Naive thymus-derived CD8-positive, alpha-beta T cell (primary cell): ENCODE measurements around the gene PEX12. TPM values are rescaled to one million over a fixed set of nuclear protein-coding genes. Genes with fewer than 3 reads are reported as not detected.
A peak's percentile ranks its signal among the peaks of the same experiment; 100 is the strongest.
"Not testable (repeated sequence)": the region's sequence is repeated elsewhere in the genome, so short reads cannot be mapped to it uniquely, and the experiment has no call there.

Experiments
- ATAC-seq, 2 donors: fragments of 150-1000 bp; cut with Tn5 transposase in 1 of 2; sonication (Bioruptor Pico), chemical (Tn5 transposase) in 1 of 2; 1 replicate in 1 of 2; 2 replicates in 1 of 2; pipeline ENCODE4 v1.10.0; 2021; ENCODE audit warnings: mild to moderate bottlenecking in 2 of 2, moderate library complexity in 2 of 2
- POLR2A ChIA-PET: fragments of 350-600 bp; sonication (Branson Sonifier 250); formaldehyde crosslinking; loops from one replicate; lab custom pipeline; 2021; ENCODE audit warnings: antibody characterized with exemption; lab: Charles Lee
- DNase-seq, 10 donors: peaks; one replicate each; pipeline versions ENCODE4 v3.0.0 to v3.0.0-alpha.2; 2020 to 2022
- H3K27ac Mint-ChIP-seq, 10 donors: one replicate each; pipeline ENCODE4 v1.8.0; 2020 to 2022; ENCODE audit warnings: mild to moderate bottlenecking in 10 of 10, mixed read lengths in 10 of 10, moderate library complexity in 4 of 10, inconsistent platforms in 1 of 10
- H3K27me3 Mint-ChIP-seq, 5 donors: one replicate each; pipeline ENCODE4 v1.8.0; 2021 to 2022; ENCODE audit warnings: mixed read lengths in 5 of 5
- H3K36me3 Mint-ChIP-seq, 3 donors: one replicate each; pipeline ENCODE4 v1.8.0; 2020 to 2022; ENCODE audit warnings: mixed read lengths in 3 of 3, mild to moderate bottlenecking in 2 of 3, inconsistent platforms in 1 of 3
- H3K4me1 Mint-ChIP-seq, 4 donors: one replicate each; pipeline ENCODE4 v1.8.0; 2021 to 2022; ENCODE audit warnings: mixed read lengths in 4 of 4
- H3K4me3 Mint-ChIP-seq, 10 donors: one replicate each; pipeline ENCODE4 v1.8.0; 2020 to 2022; ENCODE audit warnings: mild to moderate bottlenecking in 10 of 10, mixed read lengths in 10 of 10, moderate library complexity in 6 of 10, inconsistent platforms in 1 of 10
- H3K9me3 Mint-ChIP-seq, 9 donors: one replicate each; pipeline ENCODE4 v1.8.0; 2020 to 2022; ENCODE audit warnings: mixed read lengths in 9 of 9, mild to moderate bottlenecking in 3 of 9, inconsistent platforms in 1 of 9, moderate library complexity in 1 of 9
- polyA plus RNA-seq, 3 donors: library from polyadenylated mRNA; unstranded; fragments of 300-500 nt; fragmentation: Illumina TruSeq; gene quantifications; one replicate each; pipeline ENCODE4 v1.2.3, GENCODE V29; 2021
- total RNA-seq, 8 experiments: library from RNA in 2 of 8; stranded (reverse) in 2 of 8; gene quantifications; one replicate each; pipeline ENCODE4 v1.2.3 and lab custom pipeline; 2021 to 2026

The PEX12 gene
- total RNA-seq (1 to 10 TPM; 6.8 TPM), polyA plus RNA-seq (1 to 10 TPM; 1.7 to 2.5 (median 1.9) TPM), total RNA-seq (lab: John Stamatoyannopoulos, UW) (3.0 to 12.9 (median 9.2) reads per million in 6 experiments)

DNA sequence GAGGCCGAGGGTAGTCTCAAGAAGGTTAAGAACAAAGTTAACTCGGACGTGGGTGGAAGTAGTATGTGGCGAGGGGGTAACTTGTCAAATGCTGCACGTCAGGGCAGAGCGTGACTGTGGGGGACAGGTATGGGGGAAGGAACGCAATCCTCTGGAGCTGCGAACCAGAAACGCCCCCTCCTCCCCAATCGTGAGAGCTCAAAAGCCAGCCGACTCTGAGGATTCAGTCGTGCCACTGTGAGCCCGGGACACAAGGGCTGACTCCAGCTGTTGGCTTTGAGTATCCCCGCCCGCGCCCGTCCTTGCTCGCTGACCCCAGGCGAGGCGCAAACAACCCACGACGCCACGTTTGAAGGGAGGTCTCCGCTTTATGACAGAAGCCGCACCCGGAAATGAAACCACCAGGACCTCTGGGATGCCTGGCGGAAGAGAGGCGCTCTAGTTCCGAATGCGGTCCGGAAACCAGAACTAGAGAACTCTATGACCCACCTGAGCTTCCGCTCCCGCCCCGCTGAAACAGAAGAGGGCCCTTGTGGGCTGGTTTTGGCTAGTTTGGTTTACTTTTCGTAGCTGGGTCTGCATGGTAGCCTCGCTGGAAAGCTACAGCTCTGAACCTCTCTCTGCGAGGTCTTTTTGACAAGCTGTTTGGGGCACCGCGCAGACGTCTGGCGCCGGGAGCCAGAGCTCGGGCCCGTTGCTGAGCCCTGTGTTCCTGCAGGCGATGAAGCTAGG, at the start of gene PEX12:
PEX12 (minus strand) TSS at position 375 of the 732 bp plus-strand sequence. CDS start 550 bp downstream, outside the sequence.
- DNase-seq (peak; percentile 66 to 95 (median 88)), ATAC-seq (peak; percentile 96 to 97)
- H3K36me3 Mint-ChIP-seq, result peaks cover 0 to 17% (median 0%) of the 10 kb centered on the region in 3 donors
- no peaks in the 10 kb centered on the region for H3K9me3 Mint-ChIP-seq
- H3K4me3 Mint-ChIP-seq, result peak within 1 kb of the TSS; percentile 93 to 100 (median 98)
- H3K4me1 Mint-ChIP-seq, result peaks cover 10 to 30% (median 26%) of the 10 kb centered on the region in 4 donors
- peak within 1 kb of the TSS; percentile 98 to 100 (median 99) for H3K27ac Mint-ChIP-seq
- peaks cover 0 to under 1% (median 0%) of the 10 kb centered on the region in 5 donors for H3K27me3 Mint-ChIP-seq
- POLR2A ChIA-PET, result interaction anchor here (0.8 to 5.5 kb wide), 28 partner anchors 9 to 489 kb away, joined by 3 to 84 read pairs (median 5); partner anchors contain the start of genes AP2B1, NLE1, SLFN11 and SLFN12L

DNA sequence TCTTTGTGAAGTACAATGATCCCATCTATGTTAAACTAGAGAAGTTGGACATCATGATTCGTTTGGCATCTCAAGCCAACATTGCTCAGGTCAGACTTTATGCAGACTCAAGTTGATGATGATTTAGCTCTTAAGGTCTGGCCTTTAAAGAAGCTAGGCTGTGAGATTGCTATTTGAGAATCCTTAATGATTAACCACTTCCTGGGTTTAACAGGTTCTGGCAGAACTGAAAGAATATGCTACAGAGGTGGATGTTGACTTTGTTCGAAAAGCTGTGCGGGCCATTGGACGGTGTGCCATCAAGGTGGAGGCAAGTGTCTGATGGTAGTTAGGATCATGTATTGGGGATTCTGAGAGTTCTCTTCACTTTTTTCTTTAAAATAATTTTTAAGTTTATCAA, 49.0 kb upstream of the PEX12 start:
- H3K27ac Mint-ChIP-seq, result peak overlapping the region in 2 of 10 donors; percentile 8 to 43
- no peak overlapping the region for H3K4me3 Mint-ChIP-seq
- POLR2A ChIA-PET, result no interaction called here

DNA sequence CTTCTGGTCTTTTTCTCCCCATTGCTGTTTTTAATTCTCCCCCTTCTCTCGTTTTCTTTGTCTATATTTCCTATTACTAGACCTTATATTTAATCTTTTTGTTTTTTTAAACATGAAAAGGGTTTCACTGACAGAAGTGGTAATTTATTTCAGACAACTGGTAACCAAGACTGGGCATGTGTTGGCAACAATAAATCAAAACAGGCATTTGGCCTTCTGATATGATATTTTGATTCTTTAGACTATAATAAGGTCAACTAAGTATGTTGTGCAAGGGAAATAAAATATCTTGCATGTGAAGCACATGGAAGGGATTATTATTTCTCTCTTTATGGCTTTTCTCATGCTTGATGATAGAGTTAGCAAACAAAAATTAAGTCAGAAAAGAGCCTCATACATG, 43.4 kb upstream of the PEX12 start:
- no peak overlapping the region for H3K4me3 Mint-ChIP-seq
- no peaks in the 10 kb centered on the region for H3K9me3 Mint-ChIP-seq
- DNase-seq (no peak), ATAC-seq (no peak)
- H3K27ac Mint-ChIP-seq, result peak overlapping the region in 1 of 10 donors; percentile 29
- peaks cover 0 to 54% (median 9%) of the 10 kb centered on the region in 3 donors for H3K36me3 Mint-ChIP-seq
- peaks cover 0 to 7% (median 4%) of the 10 kb centered on the region in 4 donors for H3K4me1 Mint-ChIP-seq
- no peaks in the 10 kb centered on the region for H3K27me3 Mint-ChIP-seq
- POLR2A ChIA-PET, result no interaction called here

More for the DNA sequence above, 49.0 kb upstream of the PEX12 start:
- DNase-seq (no peak), ATAC-seq (no peak)
- peaks cover 0 to 13% (median 0%) of the 10 kb centered on the region in 4 donors for H3K4me1 Mint-ChIP-seq
- peaks cover 0 to 82% (median 16%) of the 10 kb centered on the region in 3 donors for H3K36me3 Mint-ChIP-seq
- no peaks in the 10 kb centered on the region for H3K27me3 Mint-ChIP-seq
- H3K9me3 Mint-ChIP-seq, result no peaks in the 10 kb centered on the region

DNA sequence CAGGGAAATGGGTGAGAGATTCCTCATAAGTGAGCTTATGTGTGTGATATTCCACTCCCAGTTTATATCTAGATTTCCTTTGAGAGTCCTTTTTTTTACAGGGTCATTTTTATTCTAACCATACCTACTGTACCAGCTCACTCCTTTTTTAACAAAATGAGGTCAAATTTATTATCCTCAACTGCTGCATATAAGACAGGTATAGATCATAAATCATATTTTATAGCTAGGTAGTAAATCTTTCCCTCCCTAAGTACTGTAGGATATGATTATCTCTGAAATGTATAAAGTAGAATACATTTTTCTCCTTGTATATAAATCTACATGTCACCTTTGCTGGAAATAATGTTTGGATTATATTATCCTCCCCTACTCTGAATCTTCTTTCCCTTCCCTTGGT, 40.3 kb upstream of the PEX12 start:
- Mint-ChIP-seq H3K4me1 (peaks cover 1 to 6% (median 3%) of the 10 kb centered on the region in 4 donors), H3K4me3 (no peak overlapping the region), H3K9me3 (no peaks in the 10 kb centered on the region), H3K36me3 (peaks cover 0 to 35% (median 0%) of the 10 kb centered on the region in 3 donors), H3K27me3 (no peaks in the 10 kb centered on the region), H3K27ac (no peak overlapping the region)
- POLR2A ChIA-PET, result no interaction called here
- DNase-seq (no peak), ATAC-seq (no peak)

DNA sequence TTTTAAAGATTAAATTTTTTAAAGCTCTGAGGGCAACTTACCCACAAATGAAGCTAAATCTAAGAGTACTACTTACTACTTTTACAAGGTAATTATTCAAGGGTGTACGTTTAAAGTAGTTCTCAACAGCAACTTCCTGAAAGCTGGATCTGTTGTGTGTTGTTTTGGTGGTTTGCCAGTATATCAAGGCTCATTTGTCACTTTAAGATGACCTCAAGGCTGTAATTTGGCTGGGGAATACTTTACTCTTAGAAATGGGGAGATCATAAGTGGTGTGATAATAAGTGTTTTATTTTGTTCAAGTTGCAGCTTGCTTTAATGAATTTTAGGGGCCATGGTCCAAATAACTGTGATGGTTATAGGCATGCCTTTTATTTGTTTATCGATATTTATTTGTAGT, 39.1 kb upstream of the PEX12 start:
- Mint-ChIP-seq H3K4me1 (peaks cover 3 to 11% (median 7%) of the 10 kb centered on the region in 4 donors), H3K27ac (no peak overlapping the region)
- no peak for ATAC-seq

DNA sequence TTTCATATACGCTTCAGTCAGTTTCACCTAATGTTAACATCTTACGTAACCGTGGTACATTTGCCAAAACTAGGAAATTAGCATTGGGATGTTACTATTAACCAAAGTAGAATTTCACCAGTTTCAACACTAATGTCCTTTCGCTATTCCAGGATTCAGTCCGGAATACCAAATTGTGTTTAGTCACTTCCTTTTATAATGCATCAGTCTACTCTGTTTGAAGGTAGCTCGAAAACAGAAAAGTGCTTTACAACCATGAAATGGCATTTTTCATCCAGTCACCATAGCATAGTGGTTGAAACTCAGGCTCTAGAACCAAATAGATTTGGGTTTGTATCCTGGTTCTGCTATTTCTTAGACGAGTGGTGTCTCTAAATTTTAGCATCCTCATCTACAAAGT, 38.2 kb upstream of the PEX12 start:
- POLR2A ChIA-PET, result no interaction called here
- ATAC-seq, result no peak
- no peaks in the 10 kb centered on the region for H3K9me3 Mint-ChIP-seq
- H3K4me3 Mint-ChIP-seq, result no peak overlapping the region
- peaks cover 0 to 41% (median 0%) of the 10 kb centered on the region in 3 donors for H3K36me3 Mint-ChIP-seq
- H3K27me3 Mint-ChIP-seq, result no peaks in the 10 kb centered on the region
- H3K4me1 Mint-ChIP-seq, result peaks cover 3 to 11% (median 7%) of the 10 kb centered on the region in 4 donors
- no peak for DNase-seq
- no peak overlapping the region for H3K27ac Mint-ChIP-seq

More for the DNA sequence above, 39.1 kb upstream of the PEX12 start:
- peaks cover 0 to 36% (median 0%) of the 10 kb centered on the region in 3 donors for H3K36me3 Mint-ChIP-seq
- no peak overlapping the region for H3K4me3 Mint-ChIP-seq
- H3K27me3 Mint-ChIP-seq, result no peaks in the 10 kb centered on the region
- POLR2A ChIA-PET, result no interaction called here
- DNase-seq, result no peak
- H3K9me3 Mint-ChIP-seq, result no peaks in the 10 kb centered on the region

DNA sequence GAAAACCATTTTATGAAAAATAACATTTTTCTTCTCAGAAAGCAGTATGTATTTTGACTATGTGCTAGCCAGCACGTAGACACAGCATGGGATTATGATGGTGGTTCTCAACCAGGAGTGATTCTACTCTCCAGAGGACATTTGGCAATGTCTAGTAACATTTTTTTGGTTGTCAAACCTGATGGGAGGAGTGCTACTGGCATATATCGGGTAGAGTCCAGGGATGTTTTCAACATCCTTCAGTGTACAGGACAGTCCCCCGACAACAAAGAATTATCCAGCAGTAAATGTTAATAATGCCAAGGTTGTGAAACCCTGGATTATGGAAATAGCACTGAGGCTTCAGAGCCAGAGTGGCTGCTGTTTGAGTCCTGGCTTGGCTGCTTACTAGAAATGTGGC, 36.4 kb upstream of the PEX12 start:
- DNase-seq (no peak), ATAC-seq (no peak)
- Mint-ChIP-seq H3K36me3 (peaks cover 0 to 44% (median 3%) of the 10 kb centered on the region in 3 donors), H3K9me3 (no peaks in the 10 kb centered on the region), H3K4me1 (peaks cover 0 to 11% (median 4%) of the 10 kb centered on the region in 4 donors), H3K27ac (no peak overlapping the region), H3K27me3 (no peaks in the 10 kb centered on the region), H3K4me3 (no peak overlapping the region)
- POLR2A ChIA-PET, result no interaction called here

DNA sequence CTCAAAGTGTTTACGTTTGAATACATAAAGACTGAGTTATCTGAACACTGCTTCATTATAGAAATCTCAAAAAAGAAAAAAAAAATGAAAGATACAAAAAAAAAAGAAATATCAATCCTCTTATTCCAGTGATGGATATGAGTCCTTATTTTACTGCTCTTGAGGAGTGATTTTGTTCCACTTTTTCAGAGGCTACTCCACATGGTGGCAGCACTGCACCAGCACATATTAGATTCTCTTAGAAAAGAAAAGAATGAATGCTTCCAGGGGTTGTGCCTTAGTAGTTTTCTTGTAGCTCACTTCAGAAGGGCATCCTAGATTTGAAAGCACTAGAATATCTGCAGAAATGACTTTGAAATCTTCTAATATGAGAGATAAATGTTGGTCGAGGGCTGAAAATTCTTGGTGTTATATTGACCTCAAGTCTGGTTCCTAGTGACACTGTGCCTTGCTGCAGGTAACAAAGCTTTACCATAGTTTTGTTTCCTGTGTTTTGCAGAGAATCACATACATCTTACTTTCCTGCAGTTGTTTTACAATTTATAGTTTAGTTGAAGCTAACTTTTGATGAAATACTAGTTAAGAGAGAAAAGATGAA, 34.7 kb upstream of the PEX12 start:
- ATAC-seq (peak; percentile 35 to 42), DNase-seq (peak in 9 of 10 donors; percentile 4 to 62 (median 26))
- Mint-ChIP-seq H3K27ac (peak overlapping the region in 1 of 10 donors; percentile 34), H3K27me3 (no peaks in the 10 kb centered on the region), H3K4me3 (no peak overlapping the region), H3K4me1 (peaks cover 0 to 9% (median 4%) of the 10 kb centered on the region in 4 donors), H3K9me3 (no peaks in the 10 kb centered on the region), H3K36me3 (peaks cover 0 to 54% (median 3%) of the 10 kb centered on the region in 3 donors)
- POLR2A ChIA-PET, result interaction anchor here (0.7 to 1.3 kb wide), 3 partner anchors 17 to 196 kb away, joined by 3 to 4 read pairs (median 4); partner anchors contain the start of genes PEX12 and TAF15

DNA sequence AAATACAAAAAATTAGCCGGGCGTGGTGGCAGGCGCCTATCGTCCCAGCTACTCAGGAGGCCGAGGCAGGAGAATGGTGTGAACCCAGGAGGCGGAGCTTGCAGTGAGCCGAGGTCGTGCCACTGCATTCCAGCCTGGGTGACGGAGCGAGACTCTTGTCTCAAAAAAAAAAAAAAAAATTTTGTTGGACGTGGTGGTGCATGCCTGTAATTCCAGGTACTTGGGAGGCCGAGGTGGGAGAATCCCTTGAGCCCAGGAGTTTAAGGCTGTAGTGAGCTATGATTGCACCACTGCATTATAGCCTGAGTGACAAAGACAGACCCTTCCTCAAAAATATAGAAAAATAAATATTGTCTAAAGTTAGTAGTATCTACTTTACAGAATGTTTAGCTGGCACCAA, 32.4 kb upstream of the PEX12 start:
- not testable (repeated sequence) for H3K4me1 Mint-ChIP-seq, ATAC-seq, H3K27me3 Mint-ChIP-seq, H3K9me3 Mint-ChIP-seq, H3K4me3 Mint-ChIP-seq, DNase-seq, H3K27ac Mint-ChIP-seq
- POLR2A ChIA-PET, result interaction anchor here (0.7 kb wide), 1 partner anchor 14 kb away, joined by 4 read pairs; no protein-coding TSS in a partner anchor
- H3K36me3 Mint-ChIP-seq, result peaks cover 0 to 63% (median 5%) of the 10 kb centered on the region in 3 donors

DNA sequence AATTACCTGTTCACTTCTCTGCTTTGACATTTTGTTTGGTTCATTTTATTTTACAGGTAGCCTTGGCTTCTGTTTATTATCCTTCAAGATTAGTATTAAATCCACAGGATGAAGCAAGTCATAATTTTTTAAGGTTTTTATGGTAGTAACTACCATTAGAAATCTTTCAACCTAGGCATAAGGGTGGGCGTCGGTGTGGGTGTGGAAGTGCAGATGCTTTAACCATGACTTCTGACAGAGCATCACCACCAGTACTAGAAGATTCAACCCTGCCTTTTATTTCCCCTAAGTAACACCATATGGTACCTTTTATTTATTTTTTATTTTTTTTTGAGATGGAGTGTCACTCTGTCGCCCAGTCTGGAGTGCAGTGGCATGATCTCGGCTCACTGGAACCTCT, 31.5 kb upstream of the PEX12 start:
- no peak overlapping the region for H3K4me3 Mint-ChIP-seq
- H3K27me3 Mint-ChIP-seq, result no peaks in the 10 kb centered on the region
- H3K9me3 Mint-ChIP-seq, result no peaks in the 10 kb centered on the region
- POLR2A ChIA-PET, result no interaction called here
- peaks cover 0 to 8% (median 5%) of the 10 kb centered on the region in 4 donors for H3K4me1 Mint-ChIP-seq
- DNase-seq (no peak), ATAC-seq (no peak)
- H3K27ac Mint-ChIP-seq, result peak overlapping the region in 1 of 10 donors; percentile 29
- peaks cover 0 to 70% (median 5%) of the 10 kb centered on the region in 3 donors for H3K36me3 Mint-ChIP-seq

DNA sequence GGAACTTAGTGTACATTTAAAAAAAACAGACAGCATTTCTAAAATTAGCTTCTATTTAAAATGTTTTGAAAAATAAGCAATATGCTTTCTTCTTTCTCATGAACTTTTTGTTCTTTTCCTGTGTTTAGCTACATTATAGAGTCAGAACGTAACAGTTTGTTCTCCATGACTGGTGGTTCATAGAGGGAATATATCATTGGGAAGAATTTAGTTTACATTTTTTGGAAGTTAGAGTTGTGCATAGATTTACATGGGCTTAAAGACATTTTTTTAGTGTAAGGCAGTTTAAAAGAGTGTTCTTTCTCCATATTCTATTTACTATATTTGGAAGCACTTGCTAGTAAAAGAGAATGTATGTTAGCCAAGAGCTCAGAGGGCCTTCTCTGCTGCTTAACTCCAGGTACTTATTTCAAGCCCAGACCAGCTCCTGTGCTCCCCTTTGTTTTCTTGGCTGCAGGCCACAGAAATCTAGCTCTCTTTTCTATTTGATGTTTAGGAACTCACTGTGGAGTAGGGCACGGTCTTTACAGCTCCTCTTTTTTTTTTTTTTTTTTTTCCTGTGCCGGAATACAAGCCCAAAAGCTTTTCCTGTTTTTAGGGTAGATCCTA, 29.0 kb upstream of the PEX12 start:
- Mint-ChIP-seq H3K4me1 (peaks cover 0 to 2% (median 0%) of the 10 kb centered on the region in 4 donors), H3K36me3 (peaks cover 0 to 83% (median 5%) of the 10 kb centered on the region in 3 donors), H3K27me3 (no peaks in the 10 kb centered on the region), H3K9me3 (no peaks in the 10 kb centered on the region), H3K4me3 (no peak overlapping the region), H3K27ac (peak overlapping the region in 2 of 10 donors; percentile 10 to 19)
- POLR2A ChIA-PET, result interaction anchor here (0.6 kb wide), 1 partner anchor 241 kb away, joined by 3 read pairs; no protein-coding TSS in a partner anchor
- ATAC-seq (no peak), DNase-seq (no peak)

DNA sequence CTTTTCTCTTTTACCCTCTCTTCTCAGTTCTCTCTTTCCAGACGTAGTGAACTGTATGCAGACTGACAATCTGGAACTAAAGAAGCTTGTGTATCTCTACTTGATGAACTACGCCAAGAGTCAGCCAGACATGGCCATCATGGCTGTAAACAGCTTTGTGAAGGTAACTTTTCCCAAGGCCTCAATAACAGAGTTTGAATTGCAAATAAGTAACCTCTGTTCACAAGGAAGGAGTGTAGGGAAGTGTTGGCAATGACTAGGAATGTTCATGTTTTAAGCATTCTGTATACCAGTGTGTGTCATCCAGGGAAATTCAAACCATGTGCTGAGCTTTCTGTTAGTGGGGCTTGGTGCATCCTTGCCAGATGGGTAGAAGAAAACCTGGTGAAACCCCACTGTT, 27.3 kb upstream of the PEX12 start:
- H3K27ac Mint-ChIP-seq, result peak overlapping the region in 1 of 10 donors; percentile 11
- ATAC-seq, result no peak
- no peaks in the 10 kb centered on the region for H3K27me3 Mint-ChIP-seq
- DNase-seq, result no peak
- H3K4me1 Mint-ChIP-seq, result peaks cover 0 to 2% (median 0%) of the 10 kb centered on the region in 4 donors
- POLR2A ChIA-PET, result interaction anchor here (0.6 kb wide), 1 partner anchor 16 kb away, joined by 3 read pairs; no protein-coding TSS in a partner anchor
- H3K36me3 Mint-ChIP-seq, result peaks cover 0 to 84% (median 2%) of the 10 kb centered on the region in 3 donors
- H3K9me3 Mint-ChIP-seq, result no peaks in the 10 kb centered on the region
- no peak overlapping the region for H3K4me3 Mint-ChIP-seq
